ENCODE measurements around the gene SPPL3.
"Not testable (repeated sequence)": the region's sequence is repeated elsewhere in the genome, so short reads cannot be mapped to it uniquely, and the experiment has no call there.

DNA sequence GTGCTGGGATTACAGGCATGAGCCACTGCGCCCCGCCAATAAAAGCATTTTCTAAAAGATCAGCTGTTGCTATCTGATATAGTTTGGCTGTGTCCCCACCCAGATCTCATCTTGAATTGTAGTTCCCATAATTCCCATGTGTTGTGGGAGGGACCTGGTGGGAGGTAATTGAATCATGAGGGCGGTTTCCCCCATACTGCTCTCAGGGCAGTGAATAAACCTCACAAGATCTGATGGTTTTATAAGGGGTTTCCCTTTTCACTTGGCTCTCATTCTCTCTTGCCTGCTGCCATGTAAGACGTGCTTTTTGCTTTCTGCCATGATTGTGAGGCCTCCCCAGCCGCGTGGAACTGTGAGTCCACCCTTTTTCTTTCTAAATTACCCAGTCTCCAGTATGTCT, 41.4 kb upstream of the SPPL3 start:
- TF ChIP-seq, protein P1, sequence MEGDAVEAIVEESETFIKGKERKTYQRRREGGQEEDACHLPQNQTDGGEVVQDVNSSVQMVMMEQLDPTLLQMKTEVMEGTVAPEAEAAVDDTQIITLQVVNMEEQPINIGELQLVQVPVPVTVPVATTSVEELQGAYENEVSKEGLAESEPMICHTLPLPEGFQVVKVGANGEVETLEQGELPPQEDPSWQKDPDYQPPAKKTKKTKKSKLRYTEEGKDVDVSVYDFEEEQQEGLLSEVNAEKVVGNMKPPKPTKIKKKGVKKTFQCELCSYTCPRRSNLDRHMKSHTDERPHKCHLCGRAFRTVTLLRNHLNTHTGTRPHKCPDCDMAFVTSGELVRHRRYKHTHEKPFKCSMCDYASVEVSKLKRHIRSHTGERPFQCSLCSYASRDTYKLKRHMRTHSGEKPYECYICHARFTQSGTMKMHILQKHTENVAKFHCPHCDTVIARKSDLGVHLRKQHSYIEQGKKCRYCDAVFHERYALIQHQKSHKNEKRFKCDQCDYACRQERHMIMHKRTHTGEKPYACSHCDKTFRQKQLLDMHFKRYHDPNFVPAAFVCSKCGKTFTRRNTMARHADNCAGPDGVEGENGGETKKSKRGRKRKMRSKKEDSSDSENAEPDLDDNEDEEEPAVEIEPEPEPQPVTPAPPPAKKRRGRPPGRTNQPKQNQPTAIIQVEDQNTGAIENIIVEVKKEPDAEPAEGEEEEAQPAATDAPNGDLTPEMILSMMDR (conservative IDR thresholded peaks at IDR 0.05; ENCODE audit: low read depth, low read length): not testable (repeated sequence)
- TF ChIP-seq EZH2phosphoT487 (IDR thresholded peaks at IDR 0.05; ENCODE audit: borderline replicate concordance, low read length); EZH2 (IDR thresholded peaks at IDR 0.05; ENCODE audit: low read length, unreplicated experiment): not testable (repeated sequence)

Measured in PC-3 (cell line).